Rectal smooth muscle tissue (tissue), 1 donor: ENCODE data around the gene SERTAD2.

Experiments used
- H3K27ac ChIP-seq: one replicate; pipeline ENCODE4 v1.7.0; 2013; ENCODE audit warnings: low read depth, low read length, inconsistent platforms
- H3K27me3 ChIP-seq: one replicate; pipeline ENCODE4 v1.7.0; 2013; ENCODE audit warnings: low read length; ENCODE audit not compliant: control insufficient read depth, insufficient read depth
- H3K36me3 ChIP-seq: one replicate; pipeline ENCODE4 v1.7.0; 2013; ENCODE audit warnings: low read length; ENCODE audit not compliant: control insufficient read depth, insufficient read depth
- H3K4me1 ChIP-seq: one replicate; pipeline ENCODE4 v1.7.0; 2013; ENCODE audit warnings: low read length; ENCODE audit not compliant: control insufficient read depth, insufficient read depth
- H3K4me3 ChIP-seq: one replicate; pipeline ENCODE4 v1.7.0; 2013; ENCODE audit warnings: low read length
- H3K9ac ChIP-seq: one replicate; pipeline ENCODE4 v1.7.0; 2013; ENCODE audit warnings: low read length

Gene SERTAD2

GRCh38 chr2:64586883-64587481, 66.7 kb downstream of the SERTAD2 start:
- Histone ChIP-seq H3K27ac (no peak overlapping the region), H3K27me3 (no peaks in the 10 kb centered on the region), H3K4me3 (no peak overlapping the region), H3K9ac (no peak overlapping the region), H3K36me3 (peaks cover 12% of the 10 kb centered on the region), H3K4me1 (peaks cover 3% of the 10 kb centered on the region)

GRCh38 chr2:64586054-64586453, 67.7 kb downstream of the SERTAD2 start:
- H3K27ac ChIP-seq: no peak overlapping the region
- H3K4me3 ChIP-seq: no peak overlapping the region
- H3K27me3 ChIP-seq: no peaks in the 10 kb centered on the region
- peaks cover 3% of the 10 kb centered on the region for H3K4me1 ChIP-seq
- peaks cover 6% of the 10 kb centered on the region for H3K36me3 ChIP-seq
- no peak overlapping the region for H3K9ac ChIP-seq

GRCh38 chr2:64582774-64583340, 70.9 kb downstream of the SERTAD2 start:
- Histone ChIP-seq H3K36me3 (peaks cover 6% of the 10 kb centered on the region), H3K4me3 (no peak overlapping the region), H3K4me1 (peaks cover 3% of the 10 kb centered on the region), H3K27ac (no peak overlapping the region), H3K9ac (no peak overlapping the region), H3K27me3 (no peaks in the 10 kb centered on the region)

GRCh38 chr2:64581777-64582539, 71.8 kb downstream of the SERTAD2 start:
- Histone ChIP-seq H3K27ac (no peak overlapping the region), H3K4me3 (no peak overlapping the region), H3K36me3 (peaks cover 6% of the 10 kb centered on the region), H3K4me1 (no peaks in the 10 kb centered on the region), H3K9ac (no peak overlapping the region), H3K27me3 (no peaks in the 10 kb centered on the region)
